Upper lobe of right lung (tissue), 1 donor: Measurements from ENCODE around the gene DCTD. TPM values are rescaled to one million over a fixed set of nuclear protein-coding genes. Genes with fewer than 3 reads are reported as not detected.

ENCODE experiments used
- ATAC-seq: fragments of 200-7000 bp; cut with Tn5 transposase; one replicate; pipeline ENCODE4 v1.9.1; 2020; ENCODE audit warnings: mild to moderate bottlenecking, moderate library complexity
- DNase-seq: peaks from one replicate; pipeline ENCODE4 v3.0.0-alpha.2; 2020
- H3K27ac ChIP-seq: fragments of 200-600 bp; one replicate; pipeline ENCODE4 v1.8.0; 2022
- H3K27me3 ChIP-seq: fragments of 200-600 bp; one replicate; pipeline ENCODE4 v1.8.0; 2022; ENCODE audit warnings: mild to moderate bottlenecking
- H3K36me3 ChIP-seq: fragments of 200-600 bp; one replicate; pipeline ENCODE4 v1.8.0; 2022
- H3K4me1 ChIP-seq: fragments of 200-600 bp; one replicate; pipeline ENCODE4 v1.8.0; 2022
- H3K4me3 ChIP-seq: fragments of 200-600 bp; one replicate; pipeline ENCODE4 v1.8.0; 2022; ENCODE audit warnings: mild to moderate bottlenecking
- H3K9me3 ChIP-seq: fragments of 200-600 bp; one replicate; pipeline ENCODE4 v1.8.0; 2022
- intact Hi-C: fragments of 100-400 bp; cut with DNase I; formaldehyde crosslinking; loops from one replicate; pipeline ENCODE4 v1.11.0; 2022
- total RNA-seq: library from RNA; stranded (reverse); fragmentation: NEBNext Ultra II Directional; extraction: Animal tissue kit (Norgen Biotek cat#: 25700); gene quantifications from one replicate; pipeline ENCODE4 v1.2.1, GENCODE V29; 2021
- TF ChIP-seq, protein P1 (sequence below): fragments of 200-600 bp; IDR thresholded peaks from one replicate; pipeline ENCODE4 v1.8.0; 2022; ENCODE audit warnings: antibody characterized with exemption
- donor health status: DM: no; HTN: yes; CAD: no; lungs with severe emphysema.

Gene DCTD
- total RNA-seq, 1 donor from 2014 or later = 88.6 TPM

- H3K36me3 ChIP-seq = no peaks in the 10 kb centered on the region
- intact Hi-C loops = no loop called here
- H3K27me3 ChIP-seq = no peaks in the 10 kb centered on the region
- no peak for DNase-seq
- ATAC-seq = no peak
- H3K27ac ChIP-seq = no peak overlapping the region
- no peaks in the 10 kb centered on the region for H3K4me1 ChIP-seq
- no peak overlapping the region for H3K4me3 ChIP-seq
- TF ChIP-seq, protein P1, sequence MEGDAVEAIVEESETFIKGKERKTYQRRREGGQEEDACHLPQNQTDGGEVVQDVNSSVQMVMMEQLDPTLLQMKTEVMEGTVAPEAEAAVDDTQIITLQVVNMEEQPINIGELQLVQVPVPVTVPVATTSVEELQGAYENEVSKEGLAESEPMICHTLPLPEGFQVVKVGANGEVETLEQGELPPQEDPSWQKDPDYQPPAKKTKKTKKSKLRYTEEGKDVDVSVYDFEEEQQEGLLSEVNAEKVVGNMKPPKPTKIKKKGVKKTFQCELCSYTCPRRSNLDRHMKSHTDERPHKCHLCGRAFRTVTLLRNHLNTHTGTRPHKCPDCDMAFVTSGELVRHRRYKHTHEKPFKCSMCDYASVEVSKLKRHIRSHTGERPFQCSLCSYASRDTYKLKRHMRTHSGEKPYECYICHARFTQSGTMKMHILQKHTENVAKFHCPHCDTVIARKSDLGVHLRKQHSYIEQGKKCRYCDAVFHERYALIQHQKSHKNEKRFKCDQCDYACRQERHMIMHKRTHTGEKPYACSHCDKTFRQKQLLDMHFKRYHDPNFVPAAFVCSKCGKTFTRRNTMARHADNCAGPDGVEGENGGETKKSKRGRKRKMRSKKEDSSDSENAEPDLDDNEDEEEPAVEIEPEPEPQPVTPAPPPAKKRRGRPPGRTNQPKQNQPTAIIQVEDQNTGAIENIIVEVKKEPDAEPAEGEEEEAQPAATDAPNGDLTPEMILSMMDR = no peak
- no peaks in the 10 kb centered on the region for H3K9me3 ChIP-seq
These were observed 73.3 kb downstream of the DCTD start for GRCh38 chr4:182843808-182844325.

DNA sequence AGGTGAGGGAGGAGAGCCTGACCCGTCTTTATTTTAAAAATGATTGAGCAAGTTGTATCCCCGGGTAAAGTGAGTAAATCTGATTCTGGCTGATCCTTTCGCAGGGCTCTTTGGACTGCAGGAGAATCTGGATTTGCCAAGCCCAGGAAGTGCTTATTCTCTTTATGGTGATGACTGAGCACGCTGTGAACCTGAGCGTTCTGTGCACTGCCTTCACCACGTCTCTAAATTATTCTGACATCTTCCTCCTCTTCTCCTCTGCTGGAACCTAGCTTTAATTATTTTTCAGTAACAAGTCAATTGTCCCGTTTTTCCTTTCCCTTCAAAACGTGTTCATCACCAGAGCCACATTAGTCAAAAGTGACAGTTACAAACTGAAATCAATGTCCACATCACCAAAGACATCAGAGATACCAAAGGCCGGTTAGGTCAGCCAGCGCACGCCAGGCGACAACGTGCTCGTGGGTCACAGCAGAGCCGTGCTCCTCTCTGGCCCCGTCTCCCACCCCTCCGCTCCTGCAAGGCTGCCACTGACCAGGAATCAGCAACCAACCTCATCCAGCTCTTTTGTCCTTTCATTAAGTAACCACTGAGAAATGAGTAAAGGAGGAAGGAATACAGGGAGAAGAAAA is 74.3 kb downstream of the DCTD start:
- no peaks in the 10 kb centered on the region for H3K36me3 ChIP-seq
- H3K4me3 ChIP-seq = no peak overlapping the region
- intact Hi-C loops = no loop called here
- TF ChIP-seq, protein P1 = no peak
- H3K27ac ChIP-seq = no peak overlapping the region
- ATAC-seq = no peak
- no peak for DNase-seq
- no peaks in the 10 kb centered on the region for H3K4me1 ChIP-seq
- H3K27me3 ChIP-seq = no peaks in the 10 kb centered on the region
- no peaks in the 10 kb centered on the region for H3K9me3 ChIP-seq

GRCh38 chr4:182842104-182842600 is 75.0 kb downstream of the DCTD start:
- Histone ChIP-seq H3K27ac (no peak overlapping the region), H3K9me3 (no peaks in the 10 kb centered on the region), H3K4me1 (no peaks in the 10 kb centered on the region), H3K4me3 (no peak overlapping the region), H3K36me3 (no peaks in the 10 kb centered on the region), H3K27me3 (no peaks in the 10 kb centered on the region)
- intact Hi-C loops = no loop called here
- ATAC-seq (no peak), DNase-seq (no peak)
- TF ChIP-seq, protein P1 = no peak

- Histone ChIP-seq H3K27me3 (peaks cover 9% of the 10 kb centered on the region), H3K4me1 (no peaks in the 10 kb centered on the region), H3K9me3 (no peaks in the 10 kb centered on the region), H3K4me3 (no peak overlapping the region), H3K27ac (no peak overlapping the region), H3K36me3 (no peaks in the 10 kb centered on the region)
- intact Hi-C loops = no loop called here
- no peak for ATAC-seq
- TF ChIP-seq, protein P1 = no peak
- DNase-seq = no peak
These were observed 77.1 kb downstream of the DCTD start for GRCh38 chr4:182840108-182840507.

Other genes starting within 250 kb of the DCTD start
- 142 TPM for gene WWC2, start 181.9 kb upstream of the DCTD start, total RNA-seq